Nephron progenitor cell (in vitro differentiated cells): Measurements from ENCODE around the gene ZNF678.
A peak's percentile ranks its signal among the peaks of the same experiment; 100 is the strongest.

Experiments
- DNase-seq: peaks from one replicate; pipeline ENCODE4 v3.0.0; 2021
- H3K27ac Mint-ChIP-seq: 2 replicates; pipeline ENCODE4 v1.8.0; 2021; ENCODE audit warnings: mild to moderate bottlenecking, moderate library complexity, mixed read lengths
- H3K27me3 Mint-ChIP-seq: 2 replicates; pipeline ENCODE4 v1.8.0; 2021; ENCODE audit warnings: mild to moderate bottlenecking, low read depth, mixed read lengths; ENCODE audit not compliant: poor library complexity
- H3K36me3 Mint-ChIP-seq: 2 replicates; pipeline ENCODE4 v1.8.0; 2021; ENCODE audit warnings: low read depth, mixed read lengths
- H3K4me1 Mint-ChIP-seq: 2 replicates; pipeline ENCODE4 v1.8.0; 2021; ENCODE audit warnings: mixed read lengths
- H3K4me3 Mint-ChIP-seq: 2 replicates; pipeline ENCODE4 v1.8.0; 2021; ENCODE audit warnings: mild to moderate bottlenecking, moderate library complexity, mixed read lengths
- H3K9me3 Mint-ChIP-seq: 2 replicates; pipeline ENCODE4 v1.8.0; 2021; ENCODE audit warnings: mild to moderate bottlenecking, moderate library complexity, mixed read lengths
- CTCF ChIP-seq: fragments of 200-600 bp; sonication (generic); IDR thresholded peaks from 2 replicates; pipeline ENCODE4 v1.5.0; 2021; ENCODE audit warnings: antibody characterized with exemption

Gene ZNF678

DNA sequence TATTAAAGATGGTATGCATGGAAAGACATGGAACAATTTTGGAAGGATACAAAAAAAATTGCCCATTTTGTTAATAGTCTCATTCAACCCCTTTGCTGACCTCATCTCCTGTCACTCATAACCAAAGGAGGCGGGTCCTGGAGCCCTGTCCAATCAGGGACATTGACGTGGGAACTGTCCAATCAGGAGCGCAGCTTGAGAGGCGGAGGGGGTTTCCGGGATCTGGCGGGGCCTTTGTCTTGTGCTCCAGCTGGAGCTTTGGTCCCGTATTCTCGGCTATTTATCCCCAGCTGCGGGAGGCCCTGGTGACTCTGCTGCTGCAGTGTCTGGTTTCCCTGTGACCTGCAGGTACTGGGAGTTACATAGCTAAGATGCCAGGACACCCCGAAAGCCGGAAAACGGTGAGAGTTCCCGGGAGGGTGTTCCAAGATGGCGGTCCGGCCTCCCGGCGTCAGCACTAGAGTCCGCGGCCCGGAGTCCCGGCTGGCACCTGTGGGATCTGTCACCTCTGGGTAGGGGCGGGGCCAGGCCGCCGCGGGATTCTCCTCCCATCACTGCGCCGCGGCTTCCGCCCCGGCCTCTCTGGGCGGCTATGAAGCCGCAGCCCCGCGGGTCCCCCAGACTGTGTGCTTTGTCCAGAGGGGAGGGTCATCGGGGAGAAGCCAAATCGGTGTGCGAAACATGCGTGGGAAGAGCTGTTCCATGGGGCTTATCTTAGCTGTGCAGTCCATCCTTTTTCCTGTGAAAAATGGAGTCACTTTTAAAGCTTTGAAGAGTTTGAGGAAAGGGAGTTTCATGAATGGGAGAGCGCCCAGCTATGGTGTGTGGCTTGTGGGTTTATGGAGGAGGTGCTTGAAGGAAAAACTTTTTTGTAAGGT, at the start of gene ZNF678:
ZNF678 (plus strand) TSS at position 233 of the 878 bp plus-strand sequence. CDS start 87,436 bp downstream, outside the sequence.
- H3K4me3 Mint-ChIP-seq = peak within 1 kb of the TSS; percentile 97
- peak; percentile 88 for DNase-seq
- no peak for TF ChIP-seq CTCF
- H3K27me3 Mint-ChIP-seq = peaks cover 12% of the 10 kb centered on the region
- H3K36me3 Mint-ChIP-seq = peaks cover 72% of the 10 kb centered on the region
- peaks cover 83% of the 10 kb centered on the region for H3K9me3 Mint-ChIP-seq
- peak within 1 kb of the TSS; percentile 100 for H3K27ac Mint-ChIP-seq
- H3K4me1 Mint-ChIP-seq = peaks cover 26% of the 10 kb centered on the region

GRCh38 chr1:227518876-227519275, 44.5 kb upstream of the ZNF678 start:
- Mint-ChIP-seq H3K27me3 (peaks cover 28% of the 10 kb centered on the region), H3K4me1 (no peaks in the 10 kb centered on the region), H3K9me3 (peaks cover 4% of the 10 kb centered on the region), H3K36me3 (no peaks in the 10 kb centered on the region), H3K27ac (no peak overlapping the region), H3K4me3 (no peak overlapping the region)
- TF ChIP-seq CTCF = no peak
- DNase-seq = no peak

DNA sequence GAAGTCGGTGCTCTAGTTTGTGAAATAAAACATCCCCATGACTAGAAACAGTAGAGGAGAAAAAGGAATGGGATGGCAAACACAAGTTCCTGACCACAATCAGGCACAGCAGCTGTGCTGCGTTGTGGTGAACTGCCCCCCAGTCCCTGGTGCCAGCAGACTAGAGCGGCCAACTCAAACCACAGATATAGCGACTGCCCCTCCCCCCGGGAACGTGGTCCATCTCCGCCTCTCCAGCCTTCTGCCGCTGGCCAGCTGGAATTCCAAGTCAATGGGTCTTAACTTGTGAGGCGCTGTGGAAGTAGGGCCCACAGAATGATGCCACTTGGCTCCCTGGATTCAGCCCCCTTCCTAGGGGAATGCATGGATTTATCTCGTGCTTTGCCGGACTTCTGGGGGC, 41.6 kb upstream of the ZNF678 start:
- Mint-ChIP-seq H3K36me3 (no peaks in the 10 kb centered on the region), H3K27me3 (peaks cover 11% of the 10 kb centered on the region), H3K4me3 (no peak overlapping the region), H3K9me3 (peaks cover 28% of the 10 kb centered on the region), H3K4me1 (no peaks in the 10 kb centered on the region), H3K27ac (no peak overlapping the region)
- no peak for TF ChIP-seq CTCF
- no peak for DNase-seq

DNA sequence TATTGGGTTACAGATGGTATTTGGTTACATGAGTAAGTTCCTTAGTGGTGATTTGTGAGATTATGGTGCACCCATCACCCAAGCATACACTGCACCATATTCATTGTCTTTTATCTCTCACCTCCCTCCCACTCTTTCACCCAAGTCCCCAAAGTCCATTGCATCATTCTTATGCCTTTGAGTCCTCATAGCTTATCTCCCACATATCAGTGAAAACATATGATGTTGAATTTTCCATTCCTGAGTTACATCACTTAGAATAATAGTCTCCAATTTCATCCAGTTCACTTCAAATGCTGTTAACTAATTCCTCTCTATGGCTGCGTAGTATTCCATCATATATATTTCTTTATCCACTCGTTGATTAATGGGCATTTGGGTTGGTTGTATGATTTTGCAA, 36.8 kb upstream of the ZNF678 start:
- Mint-ChIP-seq H3K36me3 (peaks cover 22% of the 10 kb centered on the region), H3K27me3 (peaks cover 16% of the 10 kb centered on the region), H3K4me1 (no peaks in the 10 kb centered on the region), H3K4me3 (no peak overlapping the region), H3K9me3 (peaks cover 72% of the 10 kb centered on the region), H3K27ac (no peak overlapping the region)
- DNase-seq = no peak
- TF ChIP-seq CTCF = no peak

DNA sequence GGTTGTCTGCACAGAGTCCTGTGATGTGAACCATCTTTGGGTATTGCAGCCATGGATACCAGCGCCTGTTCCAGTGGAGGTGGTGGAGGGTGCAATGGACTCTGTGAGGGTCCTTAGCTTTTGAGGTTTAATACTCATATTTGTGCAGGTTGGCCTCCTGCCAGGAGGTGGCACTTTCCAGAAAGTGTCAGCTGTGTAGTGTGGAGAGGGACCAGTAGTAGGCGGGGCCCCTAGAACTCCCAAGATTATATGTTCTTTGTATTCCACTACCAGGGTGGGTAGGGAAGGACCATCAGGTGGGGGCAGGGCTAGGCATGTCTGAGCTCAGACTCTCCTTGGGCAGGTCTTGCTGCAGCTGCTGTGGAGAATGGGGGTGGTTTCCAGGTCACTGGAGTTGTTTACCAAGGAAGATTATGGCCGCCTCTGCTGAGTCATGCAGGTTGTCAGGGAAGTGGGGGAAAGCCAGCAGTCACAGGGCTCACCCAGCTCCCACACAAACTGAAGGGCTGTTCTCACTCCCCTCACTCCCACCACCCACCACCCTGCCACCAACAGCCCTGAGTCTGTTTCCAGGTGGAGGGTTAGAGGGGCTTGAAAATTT, 31.2 kb upstream of the ZNF678 start:
- Mint-ChIP-seq H3K4me1 (no peaks in the 10 kb centered on the region), H3K9me3 (peaks cover 91% of the 10 kb centered on the region), H3K27me3 (peaks cover 16% of the 10 kb centered on the region), H3K36me3 (peaks cover 56% of the 10 kb centered on the region), H3K27ac (no peak overlapping the region), H3K4me3 (no peak overlapping the region)
- TF ChIP-seq CTCF = no peak
- no peak for DNase-seq
